Large intestine (tissue), 3 donors: Measurements from ENCODE around the gene PRKN. TPM values are rescaled to one million over a fixed set of nuclear protein-coding genes. Genes with fewer than 3 reads are reported as not detected.
A peak's percentile ranks its signal among the peaks of the same experiment; 100 is the strongest.
"Not testable (repeated sequence)": the region's sequence is repeated elsewhere in the genome, so short reads cannot be mapped to it uniquely, and the experiment has no call there.

Experiments used
- DNase-seq, 2 donors: peaks; one replicate each; pipeline versions ENCODE4 v3.0.0 to v3.0.0-alpha.2; 2013
- H3K27ac ChIP-seq: one replicate; pipeline ENCODE4 v1.5.1; 2013; ENCODE audit warnings: low read length
- H3K27me3 ChIP-seq: 2 replicates; pipeline ENCODE4 v1.6.1; 2013; ENCODE audit warnings: low read length; ENCODE audit not compliant: control insufficient read depth, insufficient read depth
- H3K36me3 ChIP-seq: 2 replicates; pipeline ENCODE4 v1.6.1; 2013; ENCODE audit warnings: low read length; ENCODE audit not compliant: control insufficient read depth, insufficient read depth
- H3K4me1 ChIP-seq: one replicate; pipeline ENCODE4 v1.6.1; 2013; ENCODE audit warnings: low read length; ENCODE audit not compliant: control insufficient read depth, insufficient read depth
- H3K4me3 ChIP-seq: one replicate; pipeline ENCODE4 v1.5.1; 2013; ENCODE audit warnings: low read length
- H3K9me3 ChIP-seq: one replicate; pipeline ENCODE4 v1.6.1; 2013; ENCODE audit warnings: mild to moderate bottlenecking, low read depth, low read length, moderate library complexity; ENCODE audit not compliant: control insufficient read depth
- whole genome bisulfite sequencing: methylation state at CpG from one replicate; pipeline ENCODE4 v1.1.5; 2013; ENCODE audit warnings: low lambda C conversion rate; ENCODE audit not compliant: insufficient coverage; 5-methylcytosine and 5-hydroxymethylcytosine counted together
- polyA plus RNA-seq: library from polyadenylated mRNA; unstranded; fragments of 120-200 nt; gene quantifications from one replicate; pipeline ENCODE4 v1.2.1, GENCODE V29; 2013

PRKN gene
- polyA plus RNA-seq, 1 donor: 2.5 TPM

GRCh38 chr6:161342039-161342438 is 1385.5 kb downstream of the PRKN start:
- Histone ChIP-seq H3K27me3 (no peaks in the 10 kb centered on the region), H3K9me3 (no peaks in the 10 kb centered on the region), H3K4me3 (no peak overlapping the region), H3K4me1 (peaks cover 16% of the 10 kb centered on the region), H3K36me3 (no peaks in the 10 kb centered on the region), H3K27ac (no peak overlapping the region)
- peak in 1 of 2 donors; percentile 23 for DNase-seq
- WGBS: no CpG with 5 or more reads among the region's 3 CpGs

GRCh38 chr6:161341638-161342037 is 1385.9 kb downstream of the PRKN start:
- Histone ChIP-seq H3K27me3 (no peaks in the 10 kb centered on the region), H3K4me3 (no peak overlapping the region), H3K9me3 (no peaks in the 10 kb centered on the region), H3K4me1 (peaks cover 14% of the 10 kb centered on the region), H3K36me3 (no peaks in the 10 kb centered on the region), H3K27ac (no peak overlapping the region)
- no peak for DNase-seq
- WGBS: 92% methylated on average over 2 of the region's 4 CpGs

- WGBS: no CpG with 5 or more reads among the region's 3 CpGs
- Histone ChIP-seq H3K4me1 (no peaks in the 10 kb centered on the region), H3K9me3 (no peaks in the 10 kb centered on the region), H3K4me3 (no peak overlapping the region), H3K27me3 (no peaks in the 10 kb centered on the region), H3K36me3 (no peaks in the 10 kb centered on the region), H3K27ac (no peak overlapping the region)
- DNase-seq: no peak
These were observed 1389.6 kb downstream of the PRKN start for GRCh38 chr6:161338015-161338414.

- no peaks in the 10 kb centered on the region for H3K36me3 ChIP-seq
- no peaks in the 10 kb centered on the region for H3K9me3 ChIP-seq
- H3K27ac ChIP-seq: no peak overlapping the region
- no peak overlapping the region for H3K4me3 ChIP-seq
- no peaks in the 10 kb centered on the region for H3K4me1 ChIP-seq
- WGBS: 100% methylated on average over 1 of the region's 1 CpG
- no peak for DNase-seq
- H3K27me3 ChIP-seq: no peaks in the 10 kb centered on the region
These were observed 1391.1 kb downstream of the PRKN start for GRCh38 chr6:161336479-161336878.

- H3K9me3 ChIP-seq: no peaks in the 10 kb centered on the region
- no peaks in the 10 kb centered on the region for H3K27me3 ChIP-seq
- H3K4me3 ChIP-seq: no peak overlapping the region
- no peaks in the 10 kb centered on the region for H3K4me1 ChIP-seq
- WGBS: 89% methylated on average over 3 of the region's 8 CpGs
- no peak for DNase-seq
- H3K27ac ChIP-seq: no peak overlapping the region
- H3K36me3 ChIP-seq: no peaks in the 10 kb centered on the region
These were observed 1394.2 kb downstream of the PRKN start for GRCh38 chr6:161333410-161333809.

GRCh38 chr6:161331402-161332081 is 1396.0 kb downstream of the PRKN start:
- H3K4me3 ChIP-seq, DNase-seq, H3K27me3 ChIP-seq, H3K36me3 ChIP-seq, H3K9me3 ChIP-seq, H3K4me1 ChIP-seq, H3K27ac ChIP-seq: not testable (repeated sequence)
- WGBS: no CpG with 5 or more reads among the region's 4 CpGs

- Histone ChIP-seq H3K4me1 (no peaks in the 10 kb centered on the region), H3K27ac (no peak overlapping the region), H3K27me3 (no peaks in the 10 kb centered on the region), H3K4me3 (no peak overlapping the region), H3K9me3 (peaks cover 3% of the 10 kb centered on the region), H3K36me3 (no peaks in the 10 kb centered on the region)
- 100% methylated on average over 2 of the region's 4 CpGs for WGBS
- DNase-seq: no peak
These were observed 1400.1 kb downstream of the PRKN start for GRCh38 chr6:161327360-161327953.

- H3K4me1 ChIP-seq: no peaks in the 10 kb centered on the region
- H3K27me3 ChIP-seq: no peaks in the 10 kb centered on the region
- no peak overlapping the region for H3K4me3 ChIP-seq
- WGBS: no CpG with 5 or more reads among the region's 2 CpGs
- peaks cover 3% of the 10 kb centered on the region for H3K9me3 ChIP-seq
- DNase-seq: no peak
- H3K27ac ChIP-seq: no peak overlapping the region
- no peaks in the 10 kb centered on the region for H3K36me3 ChIP-seq
These were observed 1408.3 kb downstream of the PRKN start for GRCh38 chr6:161319231-161319630.

- Histone ChIP-seq H3K27ac (no peak overlapping the region), H3K27me3 (no peaks in the 10 kb centered on the region), H3K36me3 (no peaks in the 10 kb centered on the region), H3K9me3 (peaks cover 3% of the 10 kb centered on the region), H3K4me3 (no peak overlapping the region), H3K4me1 (no peaks in the 10 kb centered on the region)
- no CpG with 5 or more reads among the region's 6 CpGs for WGBS
- DNase-seq: no peak
These were observed 1409.1 kb downstream of the PRKN start for GRCh38 chr6:161318456-161318855.

- no peak for DNase-seq
- Histone ChIP-seq H3K36me3 (no peaks in the 10 kb centered on the region), H3K27me3 (no peaks in the 10 kb centered on the region), H3K4me1 (no peaks in the 10 kb centered on the region), H3K27ac (no peak overlapping the region), H3K9me3 (peaks cover 3% of the 10 kb centered on the region), H3K4me3 (no peak overlapping the region)
- WGBS: 100% methylated on average over 1 of the region's 3 CpGs
These were observed 1411.0 kb downstream of the PRKN start for GRCh38 chr6:161316531-161316930.
